HG02938 (cell line): ENCODE results near the gene PTBP3.
"Not testable (repeated sequence)": the region's sequence is repeated elsewhere in the genome, so short reads cannot be mapped to it uniquely, and the experiment has no call there.

Experiments
- ATAC-seq: cut with Tn5 transposase; IDR thresholded peaks from one replicate; pipeline ENCODE4 v1.9.1; 2021; ENCODE audit warnings: mild to moderate bottlenecking, moderate library complexity; ENCODE audit not compliant: unreplicated experiment

Gene PTBP3

GRCh38 chr9:112325127-112325526 lies 8.3 kb downstream of the PTBP3 start:
- no peak for ATAC-seq

- ATAC-seq, result no peak
Measured at GRCh38 chr9:112323378-112323854, 10.0 kb downstream of the PTBP3 start.

DNA sequence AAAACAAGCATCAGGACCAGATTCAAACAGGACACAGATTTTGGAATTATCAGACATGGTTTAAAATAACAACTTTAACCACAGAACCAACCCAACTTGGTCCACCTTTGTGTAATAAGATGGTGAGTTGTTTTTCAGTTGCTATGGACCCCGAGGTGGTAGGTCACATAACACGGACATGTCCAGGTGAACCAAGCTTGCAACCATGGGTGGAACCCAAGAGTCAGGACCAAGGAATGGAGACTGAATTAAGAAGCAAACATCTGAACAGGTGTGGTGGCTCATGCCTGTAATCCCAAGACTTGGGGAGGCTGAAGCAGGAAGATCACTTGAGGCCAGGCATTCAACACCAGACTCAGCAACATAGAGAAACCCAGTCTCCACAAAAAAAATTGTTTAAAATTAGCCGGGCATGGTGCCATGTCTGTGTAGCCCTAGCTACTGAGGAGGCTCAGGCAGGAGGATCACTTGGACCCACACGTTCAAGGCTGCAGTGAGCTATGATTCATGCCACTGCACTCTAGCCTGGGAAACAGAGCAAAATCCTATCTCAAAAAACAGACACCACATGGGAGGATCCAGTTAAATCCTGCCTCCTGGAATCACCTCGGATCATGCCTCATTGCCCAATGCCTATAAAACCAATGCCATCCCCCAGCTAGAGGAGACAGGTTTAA lies 10.6 kb downstream of the PTBP3 start:
- no peak for ATAC-seq

GRCh38 chr9:112316258-112316943 lies 17.0 kb downstream of the PTBP3 start:
- no peak for ATAC-seq

GRCh38 chr9:112315331-112316257 lies 17.8 kb downstream of the PTBP3 start:
- ATAC-seq, result no peak

DNA sequence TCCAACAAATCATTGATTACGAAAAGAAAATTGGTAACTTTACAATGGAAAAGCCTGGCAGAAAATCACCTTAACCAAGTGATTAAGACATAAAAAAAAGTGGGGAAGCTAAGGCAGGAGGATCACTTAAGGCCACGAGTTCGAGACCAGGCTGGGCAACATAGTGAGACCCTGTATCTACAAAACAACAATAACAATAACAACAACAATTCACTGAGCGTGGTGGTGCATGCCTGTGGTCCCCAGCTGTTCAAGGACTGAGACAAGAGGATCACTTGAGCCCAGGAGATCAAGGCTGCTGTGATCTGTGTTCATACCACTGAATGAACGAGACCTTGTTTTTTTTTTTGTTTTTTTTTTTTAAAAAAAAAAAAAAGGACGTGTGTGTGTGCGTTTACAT lies 21.3 kb downstream of the PTBP3 start:
- ATAC-seq, result no peak

GRCh38 chr9:112311497-112311896 lies 21.9 kb downstream of the PTBP3 start:
- no peak for ATAC-seq

DNA sequence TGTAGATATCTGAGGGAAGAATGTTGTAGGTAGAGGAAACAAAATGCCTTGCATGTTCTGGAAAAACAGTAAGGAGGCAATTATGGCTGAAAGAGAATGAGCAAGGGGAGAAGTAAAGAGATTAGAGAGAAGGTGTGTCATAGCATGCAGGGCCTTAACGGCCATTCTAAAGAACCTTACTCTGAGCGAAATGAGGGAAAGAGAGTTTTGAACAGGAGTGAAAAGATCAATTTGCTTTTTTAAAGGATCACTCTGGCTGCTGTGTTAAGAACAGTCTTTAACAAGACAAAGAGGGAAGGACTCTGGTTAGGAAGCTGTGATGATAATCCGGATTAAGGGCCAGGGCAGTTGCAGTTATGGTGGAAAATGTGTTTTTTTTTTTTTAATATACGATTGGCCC lies 22.6 kb downstream of the PTBP3 start:
- no peak for ATAC-seq

DNA sequence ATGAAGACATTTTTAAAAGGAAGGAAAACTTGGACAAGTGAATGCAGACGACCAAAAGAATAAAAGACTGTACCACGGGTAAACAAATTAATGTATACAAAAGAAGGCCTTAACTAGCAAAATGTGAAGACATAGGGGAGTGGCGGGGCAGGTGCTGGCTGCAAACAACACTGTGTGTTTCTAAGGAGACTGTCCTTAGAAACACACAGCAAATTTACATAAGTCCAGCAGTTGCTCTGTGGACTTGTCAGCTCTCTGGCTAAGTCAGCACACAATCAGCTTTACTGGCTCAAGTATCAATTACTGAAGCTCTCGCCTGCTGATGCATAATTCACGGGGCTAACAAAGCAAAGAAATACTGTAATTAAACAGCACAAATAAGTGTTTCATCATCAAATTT lies 24.8 kb downstream of the PTBP3 start:
- no peak for ATAC-seq

DNA sequence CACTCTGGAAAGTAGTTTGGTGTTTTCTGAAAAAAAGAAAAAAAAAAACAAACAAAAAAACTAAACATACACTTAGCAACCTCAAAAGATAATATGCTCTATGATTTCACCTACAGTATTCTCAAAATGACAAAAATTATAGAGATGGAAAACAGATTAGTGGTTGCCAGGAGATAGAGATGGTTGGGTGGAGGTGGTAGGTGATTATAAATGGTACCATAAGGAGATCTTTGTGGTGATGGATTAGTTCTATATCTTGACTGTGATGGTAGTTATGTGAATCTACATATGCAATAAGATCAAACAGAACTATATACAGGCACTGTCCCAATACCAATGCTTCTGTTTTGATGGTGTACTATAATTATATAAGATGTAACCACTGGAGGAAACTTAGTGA lies 32.0 kb downstream of the PTBP3 start:
- ATAC-seq, result no peak

GRCh38 chr9:112299514-112299913 lies 33.9 kb downstream of the PTBP3 start:
- ATAC-seq, result no peak

DNA sequence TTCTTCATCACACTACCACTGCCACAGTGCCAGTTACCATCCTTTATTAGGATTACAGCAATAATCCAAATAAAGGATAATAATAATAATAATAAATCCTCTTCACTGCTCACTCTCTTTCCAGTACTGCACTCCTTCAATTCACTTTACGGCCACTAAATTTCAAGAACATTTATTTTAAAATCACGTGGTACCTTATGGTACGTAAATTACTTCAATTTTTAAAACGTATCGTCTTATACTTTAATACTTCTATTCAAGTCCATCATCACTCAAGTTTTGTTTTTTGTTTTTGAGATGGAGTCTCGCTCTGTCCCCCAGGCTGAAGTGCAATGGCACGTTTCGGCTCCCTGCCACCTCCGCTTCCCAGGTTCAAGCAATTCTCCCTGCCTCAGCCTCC lies 36.5 kb downstream of the PTBP3 start:
- no peak for ATAC-seq

GRCh38 chr9:112295174-112295573 lies 38.2 kb downstream of the PTBP3 start:
- no peak for ATAC-seq

DNA sequence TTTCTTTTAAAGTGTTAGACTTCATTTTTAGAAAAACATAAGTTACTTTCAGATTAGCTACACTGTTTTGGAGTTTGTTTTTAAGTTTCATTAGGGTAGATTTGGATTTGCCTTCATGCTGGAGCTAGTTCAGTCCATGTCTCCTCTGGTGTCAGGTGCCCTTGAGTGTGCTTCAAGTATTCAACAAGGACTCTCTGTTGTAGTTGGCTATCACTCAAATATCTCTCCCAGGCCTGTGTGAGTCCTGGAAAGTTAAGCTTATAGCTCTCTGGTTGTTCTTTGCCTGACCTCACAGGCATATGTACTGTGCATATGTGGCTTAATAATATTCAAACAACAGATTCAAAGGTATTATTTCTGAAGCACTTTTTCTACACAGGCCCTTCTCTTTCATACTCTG lies 45.4 kb downstream of the PTBP3 start:
- no peak for ATAC-seq

DNA sequence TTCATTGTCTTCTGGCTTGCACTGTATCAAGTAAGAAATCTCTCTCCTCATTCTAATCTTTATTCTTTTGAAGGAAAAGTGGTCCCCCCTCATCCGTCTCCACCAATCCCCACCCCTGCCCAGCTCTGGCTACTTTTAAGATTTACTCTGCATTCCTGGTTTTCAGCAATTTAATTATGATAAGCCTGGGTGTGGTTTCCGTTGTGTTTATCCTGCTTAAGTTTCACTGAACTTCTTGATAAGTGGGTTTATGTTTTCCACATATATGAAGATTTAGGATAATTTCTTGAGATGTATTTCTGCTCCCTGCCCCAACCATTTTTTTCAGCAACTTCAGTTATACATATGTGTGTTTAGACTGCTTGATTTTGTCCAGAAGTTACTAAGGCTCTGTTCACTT lies 46.5 kb downstream of the PTBP3 start:
- ATAC-seq, result no peak

- ATAC-seq, result no peak
Measured at GRCh38 chr9:112285056-112285455, 48.4 kb downstream of the PTBP3 start.

DNA sequence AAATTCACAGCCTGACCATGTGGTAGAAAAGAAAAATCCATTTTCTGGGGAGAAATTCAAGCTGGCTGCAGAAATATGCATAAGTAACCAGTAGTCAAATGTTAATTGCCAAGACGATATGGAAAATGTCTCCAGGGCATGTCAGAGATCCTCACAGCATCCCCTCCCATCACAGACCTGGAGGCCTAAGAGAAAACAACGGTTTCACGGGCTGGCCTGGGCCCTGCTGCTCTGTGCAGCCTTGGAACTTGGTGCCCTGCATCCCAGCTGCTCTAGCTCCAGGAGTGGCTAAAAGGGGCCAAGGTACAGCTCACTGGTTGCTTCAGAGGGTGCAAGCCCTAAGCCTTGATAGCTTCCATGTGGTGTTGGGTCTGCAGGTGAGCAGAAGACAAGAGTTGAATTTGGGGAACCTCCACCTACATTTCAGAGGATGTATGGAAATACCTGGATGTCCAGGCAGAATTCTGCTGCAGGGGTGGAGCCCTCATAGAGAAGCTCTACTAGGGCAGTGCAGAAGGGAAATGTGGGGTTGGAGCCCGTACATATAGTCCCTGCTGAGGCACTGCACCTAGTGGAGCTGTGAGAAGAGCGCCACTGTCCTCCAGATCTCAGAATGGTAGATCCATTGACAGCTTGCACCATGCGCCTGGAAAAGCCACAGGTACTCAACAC lies 49.7 kb downstream of the PTBP3 start:
- ATAC-seq, result no peak

- not testable (repeated sequence) for ATAC-seq
Measured at GRCh38 chr9:112282841-112283240, 50.6 kb downstream of the PTBP3 start.

- ATAC-seq, result no peak
Measured at GRCh38 chr9:112280904-112281303, 52.5 kb downstream of the PTBP3 start.

DNA sequence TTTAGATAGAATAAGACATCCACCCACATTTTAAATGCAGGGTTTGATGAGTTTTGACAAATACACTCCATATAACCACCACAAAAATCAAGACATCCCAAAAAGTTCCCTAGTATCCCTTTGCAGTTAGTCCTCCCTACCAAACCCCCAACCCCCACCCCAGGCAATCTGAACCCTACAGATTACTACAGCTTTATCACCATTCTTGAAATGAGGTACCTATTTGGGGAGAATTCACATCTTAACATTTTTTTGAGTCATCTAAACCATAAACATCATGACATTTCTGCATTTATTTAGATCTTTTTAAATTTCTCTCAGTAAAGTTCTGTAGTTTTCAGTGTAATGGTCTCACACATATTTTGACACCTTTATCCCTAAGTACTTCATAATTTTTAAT lies 53.9 kb downstream of the PTBP3 start:
- ATAC-seq, result no peak

- ATAC-seq, result no peak
Measured at GRCh38 chr9:112278152-112278551, 55.3 kb downstream of the PTBP3 start.
